K562 treated with DMSO at 1 percent for 4 hours (cell line): ENCODE measurements around the gene GPR61. TPM values are rescaled to one million over a fixed set of nuclear protein-coding genes. Genes with fewer than 3 reads are reported as not detected.

Experiments
- total RNA-seq: library from RNA; unstranded; fragments of 300-600 nt; gene quantifications from 2 replicates; pipeline ENCODE4 v1.2.3, GENCODE V29; 2022; ENCODE audit not compliant: insufficient read depth

The GPR61 gene
- not detected in 2 replicates for total RNA-seq

GRCh38 chr1:109539676-109540075 is at the start of gene GPR61:
Gene GPR61 (plus strand): TSS chr1:109539872. CDS start chr1:109543023, 3,151 bp downstream.

GRCh38 chr1:109493805-109494539 is 45.7 kb upstream of the GPR61 start, which contains the start of gene CYB561D1:
Gene CYB561D1 (plus strand): TSS chr1:109494094. CDS start chr1:109494140, 46 bp downstream.

GRCh38 chr1:109509176-109510134 is 30.2 kb upstream of the GPR61 start, which contains the start of gene AMIGO1:
Gene AMIGO1 (minus strand): TSS chr1:109509727. CDS start chr1:109508912, 815 bp downstream.

GRCh38 chr1:109548321-109549267 is 8.9 kb downstream of the GPR61 start, which contains the start of gene GNAI3:
Gene GNAI3 (plus strand): TSS chr1:109548615. CDS start chr1:109548721, 106 bp downstream.

Other genes starting within 250 kb of the GPR61 start
- gene MYBPHL, start 232.9 kb upstream of the GPR61 start, total RNA-seq = not detected in 2 replicates
- 45.5 and 67.0 TPM in 2 replicates for gene SORT1, start 142.0 kb upstream of the GPR61 start, total RNA-seq
- 105 and 107 TPM in 2 replicates for gene PSMA5, start 113.4 kb upstream of the GPR61 start, total RNA-seq
- not detected in 2 replicates for gene SYPL2, start 73.3 kb upstream of the GPR61 start, total RNA-seq
- gene ATXN7L2, start 56.0 kb upstream of the GPR61 start, total RNA-seq = 6.5 and 7.9 TPM in 2 replicates
- gene CYB561D1, start 45.8 kb upstream of the GPR61 start, total RNA-seq = 6.7 and 6.8 TPM in 2 replicates
- 0.22 and 0.25 TPM in 2 replicates for gene AMIGO1, start 30.1 kb upstream of the GPR61 start, total RNA-seq
- gene GNAI3, start 8.7 kb downstream of the GPR61 start, total RNA-seq = 4.7 and 5.1 TPM in 2 replicates
- not detected in 2 replicates for gene GNAT2, start 79.7 kb downstream of the GPR61 start, total RNA-seq
- gene AMPD2, start 80.0 kb downstream of the GPR61 start, total RNA-seq = 46.3 and 52.2 TPM in 2 replicates
- 28.7 and 29.7 TPM in 2 replicates for gene GSTM4, start 116.2 kb downstream of the GPR61 start, total RNA-seq
- 10.7 and 13.3 TPM in 2 replicates for gene GSTM2, start 128.2 kb downstream of the GPR61 start, total RNA-seq
- not detected in 2 replicates for gene GSTM1, start 147.9 kb downstream of the GPR61 start, total RNA-seq
- not detected in 2 replicates for gene GSTM5, start 172.4 kb downstream of the GPR61 start, total RNA-seq
- gene GSTM3, start 201.2 kb downstream of the GPR61 start, total RNA-seq = 8.7 and 11.4 TPM in 2 replicates
- not detected in 2 replicates for gene EPS8L3, start 224.1 kb downstream of the GPR61 start, total RNA-seq